Hematopoietic multipotent progenitor cell treated with erythropoietin and hydrocortisone succinate and interleukin-3 and kit ligand, for 4 days (in vitro differentiated cells): ENCODE measurements around the gene HS6ST2.

Source experiments
- DNase-seq: peaks from one replicate; pipeline ENCODE4 v3.0.0-alpha.2; 2015

The HS6ST2 gene

DNA sequence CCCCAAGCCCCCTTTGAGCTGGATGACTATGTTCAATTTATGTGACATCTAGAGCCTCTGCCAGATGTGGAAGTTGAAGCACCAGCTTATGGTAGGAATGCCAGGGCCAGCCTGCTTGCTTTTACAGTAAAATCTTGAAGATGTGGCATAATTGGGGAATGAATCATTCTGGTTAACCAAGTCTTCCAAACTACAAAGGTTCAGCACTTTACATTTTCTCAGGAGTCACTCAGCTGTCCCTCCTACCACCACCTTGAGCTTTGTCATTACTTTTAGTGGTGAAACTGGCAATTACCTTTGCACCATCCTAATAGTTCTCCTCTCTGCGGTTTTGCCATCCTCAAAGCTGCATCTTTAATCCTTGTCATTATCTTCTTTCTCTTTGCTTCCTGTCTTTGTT, 172.2 kb downstream of the HS6ST2 start:
- DNase-seq, result no peak

DNA sequence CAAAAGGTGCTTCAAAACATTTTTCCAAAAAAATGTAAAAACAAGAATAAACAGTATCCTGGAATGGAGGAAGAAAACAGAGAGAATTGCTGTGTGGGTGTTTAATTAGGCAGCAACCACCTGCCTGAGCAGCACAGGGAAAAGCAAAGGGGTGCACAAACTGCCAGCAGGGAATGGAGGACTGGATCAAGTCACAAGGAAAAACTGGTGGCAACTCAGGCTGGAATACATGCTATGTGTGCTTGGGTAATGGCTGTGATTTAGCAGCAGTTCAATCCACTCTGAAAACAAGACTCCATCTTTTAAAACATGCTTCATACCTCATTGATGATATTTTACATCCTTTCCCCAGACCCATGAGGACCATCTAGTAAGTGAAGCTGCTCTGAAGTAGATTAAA, 179.5 kb downstream of the HS6ST2 start:
- no peak for DNase-seq

DNA sequence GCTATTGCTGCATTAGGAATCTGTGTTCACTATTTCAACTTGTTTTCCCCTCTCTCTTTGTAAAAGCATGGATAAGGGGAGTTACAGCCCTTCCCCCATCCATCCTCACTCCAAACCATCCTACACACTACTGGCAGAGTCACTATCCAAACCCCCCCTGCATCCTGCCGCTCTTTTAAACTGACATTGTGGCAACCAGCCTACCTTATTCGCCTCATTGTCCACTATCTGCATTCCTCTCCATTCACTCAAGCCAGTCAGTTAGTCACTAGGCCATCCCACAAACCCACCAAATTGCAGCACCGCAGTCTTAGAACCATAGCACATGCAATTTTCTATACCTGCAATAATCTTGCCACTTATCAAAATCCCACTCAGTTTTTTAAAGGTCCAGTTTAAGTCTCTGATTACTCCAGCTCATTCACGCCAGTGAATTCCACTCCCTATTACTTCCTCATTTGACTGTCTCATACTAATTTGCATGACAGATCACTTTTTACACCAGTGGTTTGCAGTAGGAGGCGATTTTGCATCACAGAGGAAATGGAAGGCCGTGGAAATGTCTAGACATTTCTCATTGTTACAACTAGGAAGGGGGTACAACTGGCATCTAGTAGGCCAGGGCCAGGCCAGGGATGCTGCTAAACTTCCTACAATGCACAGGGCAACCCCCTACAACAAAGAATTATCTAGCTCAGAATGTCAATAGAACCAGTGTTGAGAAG, 181.8 kb downstream of the HS6ST2 start:
- DNase-seq, result peak; percentile 24

DNA sequence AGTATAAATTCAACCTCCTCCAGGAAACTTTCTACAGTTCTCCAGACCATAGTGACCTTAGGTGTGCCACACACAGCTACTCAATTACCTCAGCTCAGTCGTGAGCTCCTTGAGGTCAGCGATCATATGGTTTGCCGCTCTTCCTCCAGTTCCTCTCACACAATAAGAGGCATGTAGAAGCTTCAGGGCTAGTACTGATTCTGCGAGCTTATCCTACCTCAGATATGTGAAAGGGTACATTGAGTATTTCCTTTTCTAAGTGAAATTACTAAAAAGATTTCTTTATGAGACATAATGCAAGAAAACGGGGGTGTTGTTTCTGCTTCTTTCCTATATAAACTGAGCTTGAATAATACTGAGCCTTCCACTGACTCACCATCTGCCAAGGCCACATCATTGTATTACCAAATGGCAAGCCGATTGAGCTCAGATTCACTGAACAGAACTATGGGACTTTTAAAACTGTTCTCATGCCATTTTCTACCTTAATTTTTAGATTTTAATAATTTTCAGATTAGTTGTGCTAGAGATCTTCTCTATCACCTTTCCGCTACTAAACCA, 183.1 kb downstream of the HS6ST2 start:
- DNase-seq, result no peak

DNA sequence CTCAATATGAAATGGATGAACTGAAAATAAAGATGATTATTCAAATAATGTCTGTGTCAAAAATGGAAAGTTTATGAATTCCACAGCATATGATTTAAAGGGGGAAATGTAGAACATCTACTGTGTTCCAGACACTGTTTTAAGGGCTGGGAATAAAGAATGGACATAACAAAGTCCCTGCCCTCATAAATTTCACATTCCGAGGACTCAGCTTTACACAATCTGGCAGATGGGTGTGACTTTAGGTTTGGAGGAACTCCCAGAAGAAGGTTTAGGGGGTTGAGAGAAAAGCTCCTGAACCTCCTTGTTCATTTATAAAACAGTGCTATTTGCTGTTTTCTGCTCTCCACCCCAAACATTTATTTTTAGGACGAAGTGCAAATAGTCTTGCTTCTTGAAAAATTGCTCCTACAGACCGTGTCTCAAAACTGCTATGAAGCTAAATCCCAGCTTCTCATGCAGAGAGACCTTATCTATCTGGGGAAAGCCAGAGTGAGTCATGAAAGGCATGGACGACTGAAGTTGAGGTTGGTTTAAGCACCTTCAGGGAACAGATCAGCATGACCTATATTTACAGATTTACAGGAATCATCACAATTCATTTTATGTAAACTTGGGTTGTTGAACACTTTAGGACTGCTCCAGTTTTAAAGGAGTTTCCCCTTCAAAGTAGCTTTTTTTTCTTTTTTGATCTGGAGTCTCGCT, 184.3 kb downstream of the HS6ST2 start:
- no peak for DNase-seq

DNA sequence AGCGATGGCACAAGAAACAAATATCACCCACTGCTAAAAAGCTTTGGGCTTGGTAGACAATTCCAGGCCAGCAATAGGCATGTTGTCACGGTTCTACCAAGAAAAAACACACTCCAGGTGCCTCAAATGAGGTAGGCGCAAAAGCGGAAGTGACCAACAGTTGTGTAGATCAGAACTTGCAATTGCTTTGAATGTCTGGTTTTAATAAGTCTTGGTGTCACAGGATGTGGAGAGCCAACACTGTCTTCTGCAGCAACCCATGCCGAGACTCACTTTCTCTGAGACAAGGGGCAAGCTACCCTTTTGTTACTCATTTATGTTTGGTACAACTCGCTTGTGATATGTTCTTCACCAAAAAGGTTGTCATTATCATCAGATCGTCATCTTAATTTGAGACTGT, 188.8 kb downstream of the HS6ST2 start:
- DNase-seq, result no peak

DNA sequence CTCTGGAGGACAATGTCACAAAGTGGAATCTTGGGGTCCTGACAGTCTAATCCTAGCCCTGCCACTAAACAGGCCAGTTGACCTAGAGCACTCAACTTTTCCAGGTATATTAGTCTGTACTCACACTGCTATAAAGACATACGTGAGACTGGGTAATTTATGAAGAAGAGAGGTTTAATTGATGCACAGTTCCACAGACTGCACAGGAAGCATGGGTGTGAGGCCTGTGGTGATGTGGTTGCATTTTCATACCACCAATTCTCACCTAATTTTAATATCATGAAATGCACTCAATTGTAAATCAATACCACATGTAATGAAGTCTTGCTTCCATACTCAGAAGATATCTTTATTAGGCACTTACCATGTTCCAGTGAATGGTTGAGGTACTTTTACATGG, 192.0 kb downstream of the HS6ST2 start:
- DNase-seq, result no peak

DNA sequence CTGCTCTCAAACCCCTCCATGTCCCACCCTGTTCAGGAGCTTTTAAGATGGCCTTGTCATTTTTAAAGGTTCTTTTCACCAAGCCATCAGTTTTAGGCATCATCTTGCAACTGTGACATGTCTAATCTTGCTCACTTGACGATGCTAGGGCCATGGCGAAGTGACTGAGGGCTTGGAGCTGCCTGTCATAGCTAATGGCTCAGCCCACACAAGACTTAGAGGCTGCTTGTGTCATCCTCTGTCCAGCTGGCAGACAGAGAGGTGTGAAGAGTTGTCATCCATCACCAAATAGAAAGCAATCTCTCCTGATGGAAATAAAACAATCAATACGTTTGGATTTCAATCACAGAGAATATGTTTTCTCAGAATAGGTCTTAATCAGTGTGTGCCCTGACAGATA, 194.9 kb downstream of the HS6ST2 start:
- no peak for DNase-seq

DNA sequence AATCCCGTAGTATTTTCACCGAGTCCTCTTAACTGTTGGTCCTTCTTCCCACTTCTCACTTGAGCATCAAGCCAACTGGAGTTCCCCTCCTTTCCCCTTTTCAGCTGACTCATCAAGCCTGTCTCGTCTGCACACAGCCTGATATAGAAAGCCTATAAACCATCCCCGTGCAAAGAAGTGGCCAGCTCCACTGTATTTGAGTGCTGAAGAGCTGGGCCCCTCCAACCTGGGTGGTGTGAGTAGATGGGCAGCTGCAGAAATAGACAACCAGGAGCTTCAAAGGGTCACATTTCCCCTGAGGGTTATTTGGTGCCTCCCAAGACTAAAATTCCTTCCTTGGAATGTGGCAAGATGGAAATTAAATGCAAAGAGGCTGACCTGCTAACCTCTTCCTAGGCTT, 199.7 kb downstream of the HS6ST2 start:
- DNase-seq, result peak; percentile 3

DNA sequence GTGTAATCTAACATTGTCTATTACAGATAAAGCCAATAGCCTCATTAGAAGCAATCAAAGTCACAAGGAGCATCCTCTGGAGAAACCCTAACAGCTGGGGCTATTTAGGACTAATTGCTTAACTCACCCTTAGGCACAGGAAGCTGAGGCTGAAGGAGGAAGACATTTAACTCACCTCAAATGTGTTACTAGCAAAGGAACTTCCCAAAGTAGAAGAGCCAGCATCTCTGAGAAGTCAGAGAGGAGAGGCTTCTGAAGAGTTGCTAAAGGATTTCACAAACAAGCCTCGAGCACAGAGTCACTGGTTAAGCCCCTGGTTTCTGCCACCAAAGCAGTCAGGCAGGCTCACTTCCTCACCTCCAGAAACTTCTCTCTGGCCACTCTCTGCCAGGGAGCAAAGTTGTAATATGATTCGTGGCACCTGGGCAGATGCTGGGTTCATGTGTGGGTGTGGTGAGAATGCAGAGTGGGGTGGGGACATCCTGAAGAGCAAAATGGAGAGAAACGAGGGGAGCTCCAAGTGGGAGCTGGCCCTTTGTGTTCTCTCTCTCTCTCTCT, 201.3 kb downstream of the HS6ST2 start:
- DNase-seq, result no peak

DNA sequence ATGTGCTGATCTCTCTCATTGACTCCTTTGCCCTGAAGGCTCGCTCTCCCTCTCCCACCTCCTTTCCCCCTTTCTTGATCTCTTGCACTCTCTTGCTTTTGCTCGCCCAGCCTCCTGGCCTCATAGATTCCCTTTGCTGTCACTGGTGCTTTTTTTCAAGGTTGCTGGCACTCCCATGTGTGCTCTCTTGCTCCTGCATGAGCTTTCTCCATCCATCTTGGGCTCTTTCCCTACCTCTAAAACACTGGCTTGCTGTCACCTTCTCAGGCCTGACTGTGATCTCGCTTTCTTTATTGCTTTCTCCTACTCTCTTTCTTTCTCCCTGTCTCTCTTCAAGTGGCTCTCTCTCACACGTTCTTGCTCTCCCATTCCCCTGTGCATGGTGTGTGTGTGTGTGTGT, 202.0 kb downstream of the HS6ST2 start:
- no peak for DNase-seq

DNA sequence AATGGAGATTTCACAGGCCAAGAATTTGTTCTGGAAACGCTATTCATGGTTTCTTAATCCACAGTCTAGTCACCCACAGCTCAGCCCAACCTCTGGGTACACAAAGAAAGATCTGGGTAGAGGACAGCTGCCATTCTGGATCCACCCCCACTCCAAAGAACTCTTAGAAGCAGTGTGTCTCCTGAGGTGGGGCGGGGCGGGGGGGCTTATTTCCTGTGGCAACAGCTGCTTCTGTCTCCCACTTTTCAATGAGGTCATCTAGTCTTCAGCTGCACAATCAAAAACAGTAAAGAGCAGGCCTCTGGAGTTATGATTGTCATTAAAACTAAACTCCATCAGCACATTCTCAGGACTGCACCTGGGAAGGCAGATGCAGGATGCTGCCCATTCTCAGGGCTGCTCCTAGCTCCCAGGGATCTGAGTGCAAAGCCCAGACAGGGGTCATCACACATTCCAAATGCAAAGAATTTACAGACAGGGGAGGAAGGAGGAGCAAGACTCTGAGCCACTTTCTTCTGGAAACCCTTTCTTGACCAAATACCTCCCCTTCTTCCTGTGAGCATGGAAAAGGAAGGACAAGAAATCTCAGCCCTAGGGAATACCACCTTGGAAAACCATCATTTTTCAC, 207.3 kb downstream of the HS6ST2 start:
- no peak for DNase-seq

DNA sequence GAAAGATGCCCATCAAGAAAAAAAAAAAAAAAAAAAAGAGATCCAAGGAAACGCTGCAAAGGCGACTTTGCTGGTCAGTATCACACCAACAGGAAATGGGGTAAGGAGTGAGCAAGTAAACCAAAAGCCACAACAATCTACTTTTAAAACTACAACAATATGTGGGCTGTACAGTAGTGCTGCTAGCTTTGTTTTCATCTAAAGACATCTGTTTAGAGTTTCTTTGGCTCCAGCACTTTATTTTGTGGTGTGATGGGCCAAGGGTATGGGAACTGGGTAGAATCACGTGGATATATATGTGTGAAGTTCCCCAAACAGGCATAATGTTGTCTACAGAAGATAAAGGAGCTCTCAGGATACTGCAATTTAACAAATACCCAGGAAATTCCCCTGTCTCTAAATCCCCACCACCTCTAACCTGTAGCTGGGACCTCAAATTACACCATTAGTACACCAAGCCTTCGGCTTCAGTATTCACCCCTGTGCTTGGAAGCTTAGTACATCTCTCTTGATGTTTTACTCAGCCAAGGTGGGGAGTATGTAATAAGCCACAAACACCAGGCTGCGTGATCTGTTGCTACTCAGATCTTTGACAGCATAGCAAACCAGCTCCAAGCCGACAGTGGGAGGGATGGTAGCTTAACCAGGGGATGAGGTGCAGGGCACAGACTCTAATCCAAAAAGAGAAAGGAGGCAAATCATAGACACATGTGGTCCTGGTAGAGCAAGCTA, 207.9 kb downstream of the HS6ST2 start:
- peak; percentile 10 for DNase-seq

DNA sequence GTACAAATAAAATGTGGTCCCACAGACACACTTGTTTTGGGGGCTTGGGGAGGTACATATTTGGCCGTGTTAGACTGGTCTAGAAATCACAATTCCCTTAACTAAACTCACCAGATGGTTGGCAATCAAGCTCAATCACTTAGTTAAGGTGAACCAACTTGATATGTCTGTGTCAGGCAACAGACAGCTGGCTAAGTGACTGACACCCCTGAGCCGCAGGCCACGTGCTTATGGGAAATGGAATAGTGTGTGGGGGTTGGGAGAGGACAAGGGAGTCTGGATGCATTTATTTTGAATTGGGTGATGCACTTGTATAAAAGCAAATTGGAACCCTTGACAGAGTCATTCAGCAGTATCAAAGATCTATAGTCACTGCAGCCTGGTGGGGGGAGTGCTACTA, 209.0 kb downstream of the HS6ST2 start:
- no peak for DNase-seq

DNA sequence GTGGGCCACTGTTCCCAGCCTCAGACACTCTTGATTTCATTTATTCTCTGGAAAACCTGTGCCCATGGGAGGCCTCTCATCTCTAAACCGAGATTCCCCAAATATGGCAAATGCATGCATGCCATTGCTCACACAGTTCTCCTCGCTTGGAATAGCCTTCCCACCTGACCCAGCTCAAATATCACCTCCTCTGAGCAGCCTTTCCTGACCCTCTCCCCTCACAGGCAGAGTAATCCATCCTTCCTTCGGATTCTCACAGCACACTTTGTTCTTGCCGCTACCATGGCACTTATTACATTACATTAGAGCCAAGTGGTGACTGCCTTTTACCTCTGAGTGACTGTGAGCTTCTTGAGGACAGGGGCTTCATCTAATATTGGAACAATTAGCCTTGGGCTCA, 209.5 kb downstream of the HS6ST2 start:
- DNase-seq, result no peak

DNA sequence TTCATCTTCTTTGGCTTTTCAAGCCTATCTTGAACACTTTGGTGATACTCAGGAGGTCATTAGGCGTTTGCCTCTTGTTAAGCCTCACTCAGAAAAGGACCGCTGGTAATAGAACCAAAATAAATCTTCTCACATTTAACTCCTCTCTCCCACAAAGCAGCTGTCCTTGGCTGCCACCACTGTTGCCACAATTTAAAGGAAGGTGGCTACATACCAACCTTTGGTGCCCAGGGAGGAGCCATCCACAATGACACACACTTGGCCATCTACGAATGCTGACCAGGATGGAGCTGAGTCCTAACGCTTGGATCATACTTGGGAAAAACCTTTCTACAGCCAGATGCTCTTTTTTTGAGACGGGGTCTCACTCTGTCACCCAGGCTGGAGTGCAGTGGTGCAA, 210.2 kb downstream of the HS6ST2 start:
- DNase-seq, result no peak

DNA sequence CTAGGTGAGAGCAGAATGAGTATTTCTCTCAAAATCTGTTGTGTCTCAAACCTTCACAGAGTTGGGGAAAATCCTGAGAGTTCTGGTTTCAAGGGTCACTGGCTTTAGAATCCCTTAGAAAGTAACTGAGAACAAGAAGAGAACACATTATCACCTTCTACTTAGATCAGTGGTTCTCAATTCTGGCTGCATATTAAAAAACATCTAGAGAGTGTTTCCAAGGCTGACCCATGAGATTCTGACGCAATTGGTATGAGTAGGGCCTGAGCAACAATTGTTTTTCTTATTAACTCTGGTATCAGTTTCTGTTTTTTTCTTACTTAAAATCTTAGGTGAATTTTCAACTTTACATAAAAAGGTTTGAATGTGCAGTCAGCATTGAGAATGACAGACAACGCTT, 212.8 kb downstream of the HS6ST2 start:
- no peak for DNase-seq

DNA sequence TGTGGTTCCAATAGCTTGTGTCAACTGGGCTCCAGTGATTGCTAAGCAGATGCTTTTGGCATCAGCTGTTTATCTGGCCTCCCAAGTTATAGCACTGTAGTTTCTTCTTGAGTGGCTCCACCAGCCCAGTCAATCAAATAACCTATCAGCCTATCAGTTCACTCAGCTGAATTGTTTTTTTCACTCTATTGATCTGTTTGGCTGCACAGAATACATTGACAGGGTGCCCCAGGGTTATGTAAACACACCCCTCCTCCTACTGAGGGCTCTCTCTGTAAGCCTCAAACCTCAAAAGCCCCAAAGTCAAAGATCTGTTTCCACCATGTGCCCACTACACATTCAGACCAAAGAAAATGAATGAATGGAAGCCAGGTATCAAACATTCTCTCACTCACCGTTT, 214.0 kb downstream of the HS6ST2 start:
- no peak for DNase-seq

DNA sequence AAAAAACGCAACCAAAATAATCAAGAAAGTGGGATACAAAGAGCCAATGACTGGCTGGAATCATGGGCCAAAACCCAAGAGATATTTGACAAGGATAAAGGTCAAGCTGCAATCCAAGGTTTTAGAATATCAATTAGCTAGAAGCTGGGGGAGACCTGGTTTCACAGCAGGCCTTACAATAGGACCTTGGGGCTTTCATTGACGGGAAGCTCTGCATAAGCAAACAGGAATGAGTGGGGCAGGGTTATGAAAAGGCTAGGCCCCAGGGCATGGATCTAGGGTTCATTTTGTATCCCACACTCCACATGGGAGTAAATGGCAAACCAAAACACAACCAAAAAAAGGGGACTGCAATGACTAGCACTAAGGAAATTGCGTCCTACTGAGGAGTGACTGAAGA, 215.3 kb downstream of the HS6ST2 start:
- DNase-seq, result no peak

DNA sequence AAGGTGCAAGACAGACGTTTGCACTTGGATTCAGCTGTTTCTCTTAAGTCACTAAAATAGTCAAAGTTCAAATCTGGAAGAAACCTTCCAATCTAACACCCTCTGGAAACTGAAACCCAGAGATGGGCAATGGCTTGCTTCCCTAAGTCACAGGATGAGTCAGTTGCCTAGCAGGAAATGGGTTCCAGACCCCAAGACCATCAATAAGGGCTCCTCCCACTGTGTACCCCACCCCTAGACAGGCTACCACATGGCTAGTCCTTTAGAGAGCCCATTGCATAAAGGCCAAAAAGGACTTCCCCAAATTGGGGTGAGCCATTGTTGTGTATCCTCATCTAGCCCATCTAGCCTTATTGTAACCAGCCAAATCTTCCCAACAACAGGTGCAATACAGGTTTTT, 216.2 kb downstream of the HS6ST2 start:
- DNase-seq, result no peak

DNA sequence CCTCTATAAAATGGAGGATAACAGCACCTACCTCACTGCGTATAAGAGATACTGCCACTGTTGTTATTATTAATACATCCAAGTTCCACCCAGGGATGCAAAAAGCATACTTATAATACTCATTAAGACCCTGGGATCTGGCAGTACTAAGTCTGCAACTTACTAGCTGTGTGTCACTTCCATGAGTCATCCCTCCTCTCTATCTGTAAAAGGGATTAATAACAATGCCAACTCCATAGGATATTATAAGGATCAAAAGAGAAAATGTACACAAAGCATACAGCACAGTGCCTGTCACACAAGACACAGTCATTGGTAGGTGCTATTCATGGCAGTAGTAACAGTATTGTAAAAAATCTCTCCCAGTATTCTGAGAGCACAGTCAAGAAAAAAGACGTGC, 216.7 kb downstream of the HS6ST2 start:
- no peak for DNase-seq

DNA sequence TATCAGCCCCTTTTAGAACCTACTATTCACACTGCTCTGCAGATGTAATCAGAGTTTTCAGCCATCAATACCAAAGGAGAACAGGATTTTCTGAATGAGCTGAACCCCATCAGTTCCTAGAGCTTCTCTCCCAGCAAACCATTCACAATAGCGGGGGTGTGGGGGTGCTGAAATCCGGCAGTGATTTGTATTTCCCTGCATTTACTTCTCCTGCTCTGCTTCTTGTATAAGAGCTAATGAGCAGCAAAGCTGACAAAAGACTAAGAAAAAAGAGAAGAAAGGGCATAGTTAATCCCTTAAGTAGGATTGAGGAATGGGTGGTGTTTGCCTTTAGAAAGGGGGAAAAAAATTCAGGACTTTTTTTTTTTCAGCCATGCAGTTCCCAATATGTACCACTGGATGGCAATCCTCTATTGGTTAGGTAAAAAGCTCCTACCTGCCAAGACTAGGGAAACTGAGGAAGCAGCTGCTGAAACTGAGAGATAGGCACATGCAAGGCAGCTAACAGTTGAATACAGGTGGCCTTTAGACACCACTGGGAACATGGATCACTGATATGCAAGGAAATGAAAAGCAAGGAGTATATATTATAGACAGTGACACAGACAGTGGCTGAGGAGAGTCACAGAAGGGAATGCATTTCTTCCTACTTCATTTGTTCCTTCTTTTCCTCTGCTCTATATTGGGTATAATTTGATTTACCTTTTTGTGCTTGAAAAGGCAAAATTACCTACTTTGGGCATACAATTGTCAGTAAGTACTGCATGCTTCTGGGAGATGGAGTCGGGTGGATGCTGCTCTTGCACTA, 217.9 kb downstream of the HS6ST2 start:
- no peak for DNase-seq
